NCI-H128 (cell line): ENCODE data around the gene SYNJ1.

ENCODE experiments used
- DNase-seq: peaks from one replicate; lab custom pipeline; 2025; ENCODE audit not compliant: unreplicated experiment; lab: John Stamatoyannopoulos, UW

Gene SYNJ1

GRCh38 chr21:32585970-32586369 lies 141.8 kb downstream of the SYNJ1 start:
- no peak for DNase-seq

GRCh38 chr21:32585042-32585710 lies 142.6 kb downstream of the SYNJ1 start, which contains the start of gene TCP10L:
TSS of gene TCP10L (minus strand) at chr21:32585523. CDS start at chr21:32584304, 1,219 bp downstream.
- DNase-seq: no peak

- no peak for DNase-seq
Observed at GRCh38 chr21:32584472-32584871, 143.3 kb downstream of the SYNJ1 start.

GRCh38 chr21:32581732-32582131 lies 146.1 kb downstream of the SYNJ1 start:
- no peak for DNase-seq

- DNase-seq: no peak
Observed at GRCh38 chr21:32580949-32581348, 146.9 kb downstream of the SYNJ1 start.
